GM12875 (cell line): Measurements from ENCODE around the gene ASTN1.

Experiments used
- H3K4me3 ChIP-seq: one replicate; pipeline ENCODE4 v1.5.1; 2011; ENCODE audit warnings: low read depth, low read length, control low read depth
- CTCF ChIP-seq: IDR thresholded peaks from 2 replicates; pipeline ENCODE4 v1.5.1; 2011; ENCODE audit warnings: low read depth, mild to moderate bottlenecking, control low read depth, inconsistent platforms, low read length, moderate library complexity, borderline replicate concordance; ENCODE audit not compliant: insufficient read depth

ASTN1 gene

DNA sequence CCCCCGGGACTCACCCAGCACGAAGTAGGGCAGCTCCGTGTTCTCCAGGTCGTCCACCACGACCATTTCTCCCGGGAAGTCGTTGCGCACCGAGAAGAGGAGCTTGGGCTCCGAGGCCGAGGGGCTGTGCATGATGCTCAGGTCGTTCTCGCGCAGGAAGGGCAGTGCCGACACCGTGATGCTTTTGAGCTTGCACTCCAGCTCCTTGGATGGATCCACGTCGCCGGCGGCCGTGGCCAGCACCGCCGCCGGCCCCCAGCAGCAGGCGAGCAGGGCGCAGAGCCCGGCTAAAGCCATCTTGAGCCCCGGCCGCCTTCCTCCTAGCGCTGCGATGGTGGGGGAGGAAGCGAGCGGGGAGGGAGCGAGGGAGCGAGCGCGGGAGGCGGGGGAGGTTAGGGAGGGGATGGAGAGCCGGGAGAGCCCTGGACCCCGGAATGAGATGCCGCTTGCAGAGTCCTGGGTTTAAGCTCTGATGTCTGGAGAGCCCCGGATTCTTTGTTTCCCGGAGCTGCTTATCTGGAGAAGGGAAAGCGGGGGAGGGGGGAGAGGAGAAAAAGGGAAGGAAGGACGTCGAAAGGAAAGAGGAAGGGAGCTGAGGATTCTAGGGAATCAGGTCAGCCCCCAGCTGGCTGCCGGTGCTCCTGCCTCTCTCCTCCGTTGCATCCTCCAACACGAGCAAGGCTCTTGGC, at the start of gene ASTN1:
Gene ASTN1, minus strand, starts transcription at position 333 of the 689 bp plus-strand sequence. Its CDS starts 36 bp downstream, at position 297.
- no peak within 1 kb of the TSS for H3K4me3 ChIP-seq
- no peak for TF ChIP-seq CTCF

GRCh38 chr1:177211231-177211630, 46.7 kb upstream of the ASTN1 start:
- H3K4me3 ChIP-seq: no peak overlapping the region
- no peak for TF ChIP-seq CTCF

DNA sequence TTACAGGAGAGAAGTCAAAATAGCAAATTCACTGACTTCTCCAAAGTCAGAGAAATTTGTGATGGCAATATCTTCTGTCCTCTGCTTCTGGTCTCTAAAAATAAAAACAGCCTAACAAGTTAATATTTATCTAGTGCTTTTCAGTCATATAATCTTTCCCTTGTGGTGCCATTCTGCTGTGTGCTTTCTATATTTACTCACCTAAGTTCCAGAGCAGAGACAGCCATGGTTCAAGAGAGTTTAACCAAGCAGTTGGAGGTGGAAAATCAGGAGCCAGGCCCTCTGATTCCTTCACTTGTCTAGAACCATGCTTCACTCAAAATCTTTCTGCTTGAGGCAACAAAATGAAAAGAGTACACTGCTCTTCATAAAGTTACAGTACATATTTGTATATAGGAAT, 45.6 kb upstream of the ASTN1 start:
- TF ChIP-seq CTCF: no peak
- no peak overlapping the region for H3K4me3 ChIP-seq

GRCh38 chr1:177209357-177209756, 44.8 kb upstream of the ASTN1 start:
- no peak overlapping the region for H3K4me3 ChIP-seq
- TF ChIP-seq CTCF: no peak

DNA sequence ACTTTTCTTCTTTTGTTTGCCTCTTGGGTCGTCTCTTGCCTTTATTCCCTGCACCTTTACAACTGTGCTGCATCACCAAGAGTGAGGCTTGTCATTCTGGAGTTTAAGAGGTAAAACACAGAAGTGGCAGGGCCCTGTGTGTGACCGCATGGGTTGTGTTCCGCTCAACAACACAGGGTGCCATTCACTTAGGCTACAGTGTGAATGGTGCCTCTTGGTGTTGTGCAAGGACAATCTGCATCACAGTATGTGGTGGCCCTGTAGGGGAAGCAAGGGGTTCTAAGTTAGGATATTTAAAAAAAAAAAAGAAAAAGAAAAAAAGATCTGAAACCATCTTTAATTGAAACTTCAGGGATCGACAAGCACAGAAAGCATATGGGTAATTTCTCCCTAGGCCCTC, 44.4 kb upstream of the ASTN1 start:
- no peak overlapping the region for H3K4me3 ChIP-seq
- no peak for TF ChIP-seq CTCF

DNA sequence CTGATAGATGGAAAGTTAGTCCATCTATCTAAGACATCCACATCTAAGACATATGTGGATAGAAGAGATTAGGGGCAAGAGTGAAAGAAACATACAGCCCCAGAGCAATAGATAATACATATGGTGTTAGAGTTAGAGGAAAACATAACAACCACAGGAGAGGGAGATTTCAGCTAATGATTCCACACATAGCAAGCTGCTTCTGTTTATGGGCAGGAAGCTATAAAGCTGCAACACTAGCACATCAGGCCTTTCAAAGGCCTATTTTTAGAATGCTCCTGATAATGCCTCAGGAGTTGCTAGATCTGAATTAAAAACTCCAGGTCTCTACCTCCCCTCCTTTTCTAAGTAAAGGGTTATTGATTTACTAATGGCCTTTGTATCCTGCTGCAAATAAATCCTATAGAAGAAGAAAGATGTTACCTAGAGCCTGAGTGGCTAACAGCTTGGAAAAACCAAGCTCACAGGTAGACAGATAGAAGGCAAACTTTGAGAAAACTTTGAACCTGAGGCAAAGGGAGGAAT, 42.4 kb upstream of the ASTN1 start:
- no peak for TF ChIP-seq CTCF
- no peak overlapping the region for H3K4me3 ChIP-seq

DNA sequence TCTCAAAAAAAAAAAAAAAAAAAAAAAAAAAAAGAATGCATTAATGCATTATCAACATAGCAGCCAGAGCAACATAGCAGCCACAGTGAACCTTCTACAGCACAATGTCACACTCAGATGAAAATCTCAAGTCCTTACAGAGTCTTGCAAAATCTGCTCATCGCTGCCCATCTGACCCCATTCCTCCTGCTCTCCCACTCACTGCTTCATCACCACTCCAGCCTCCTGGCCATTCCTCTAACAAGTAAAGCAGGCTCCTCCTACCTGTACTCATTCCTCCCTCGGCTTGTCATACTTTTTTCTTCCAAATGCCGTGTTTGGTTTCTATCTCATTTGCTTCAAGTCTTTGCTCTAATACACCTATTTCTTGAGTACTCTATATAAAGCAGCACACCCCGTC, 35.8 kb upstream of the ASTN1 start:
- TF ChIP-seq CTCF: no peak

More for the DNA sequence above, 35.8 kb upstream of the ASTN1 start:
- no peak overlapping the region for H3K4me3 ChIP-seq
